Sigmoid colon (tissue), 4 donors: ENCODE data around the gene ZNF771.

Source experiments
- CTCF ChIP-seq, 4 experiments: fragments of 450-650 bp in 3 of 4; fragments of 200-600 bp in 1 of 4; IDR thresholded peaks; one replicate each; pipeline ENCODE4 v1.5.1; 2016 to 2019; ENCODE audit warnings: antibody characterized with exemption in 4 of 4, mild to moderate bottlenecking in 3 of 4, moderate library complexity in 2 of 4
- POLR2A ChIP-seq, 2 donors: fragments of 450-650 bp; IDR thresholded peaks; one replicate each; pipeline ENCODE4 v1.6.1; 2016; ENCODE audit warnings: antibody characterized with exemption in 2 of 2, mild to moderate bottlenecking in 2 of 2, moderate library complexity in 2 of 2
- POLR2AphosphoS5 ChIP-seq, 4 donors: sonication (generic); formaldehyde crosslinking; IDR thresholded peaks; one replicate each; pipeline ENCODE4 v1.6.1; 2017; ENCODE audit warnings: antibody characterized with exemption in 4 of 4

GRCh38 chr16:30444231-30445148 is 37.1 kb downstream of the ZNF771 start:
- TF ChIP-seq POLR2AphosphoS5 (IDR thresholded peaks at IDR 0.05): no peak
- no peak for TF ChIP-seq CTCF (IDR thresholded peaks at IDR 0.05)
- TF ChIP-seq POLR2A (IDR thresholded peaks at IDR 0.05): no peak
